Measurements from ENCODE around the gene PTPRD. TPM values are rescaled to one million over a fixed set of nuclear protein-coding genes. Genes with fewer than 3 reads are reported as not detected.

Gene PTPRD
- total and polyA plus RNA-seq, 2 of the 4 experiments (the other 2 are of a cell fraction): 0.07 to 0.18 TPM

GRCh38 chr9:8845808-8846207 lies 1767.0 kb downstream of the PTPRD start:
- ATAC-seq (ENCODE audit: low read depth) (no peak), DNase-seq (no peak)
- H2BK120ac ChIP-seq (ENCODE audit: low read depth, low read length): no peak overlapping the region
- no peaks in the 10 kb centered on the region for H3K27me3 ChIP-seq (ENCODE audit: control insufficient read depth, insufficient read depth, low read length)
- H3K18ac ChIP-seq (ENCODE audit: low read depth, low read length): no peak overlapping the region
- no CpG with 5 or more reads among the region's 3 CpGs for WGBS, 2 experiments (ENCODE audit: extremely low coverage in 2 of 2, insufficient read length in 1 of 2)
- CTCF ChIA-PET: no interaction called here
- H2BK20ac ChIP-seq (ENCODE audit: low read depth, low read length): no peak overlapping the region
- H3K27ac ChIP-seq (ENCODE audit: insufficient read depth, low read length): no peak overlapping the region
- H3K4ac ChIP-seq (ENCODE audit: low read depth, low read length): no peak overlapping the region
- no peak overlapping the region for H3K4me3 ChIP-seq (ENCODE audit: insufficient read depth, low read depth, low read length)
- H3K36me3 ChIP-seq (ENCODE audit: control insufficient read depth, insufficient read depth, low read length): no peaks in the 10 kb centered on the region
- no peak overlapping the region for H2AK9ac ChIP-seq (replicated peaks; ENCODE audit: low read depth, low read length, poor library complexity)
- intact Hi-C loops (cut with micrococcal nuclease): no loop called here
- no peak overlapping the region for H4K5ac ChIP-seq (ENCODE audit: low read depth, low read length)
- H3K4me1 ChIP-seq (ENCODE audit: control insufficient read depth, insufficient read depth, low read length): no peaks in the 10 kb centered on the region
- H3K23ac ChIP-seq (ENCODE audit: low read depth, low read length): no peak overlapping the region
- H4K91ac ChIP-seq (ENCODE audit: insufficient read depth, low read depth, low read length): no peak overlapping the region
- H2AK5ac ChIP-seq (ENCODE audit: low read depth, low read length): no peak overlapping the region
- no peak overlapping the region for H3K14ac ChIP-seq (replicated peaks; ENCODE audit: low read depth, low read length)
- in situ Hi-C loops (cut with MboI; ENCODE audit: low sequenced_read_pairs): no loop called here
- POLR2A ChIA-PET (ENCODE audit: unreplicated experiment): no interaction called here
- no peak overlapping the region for H2AFZ ChIP-seq (replicated peaks; ENCODE audit: low read length, poor library complexity)
- BruUV-seq (replicated peaks): no TSS peak
- no peaks in the 10 kb centered on the region for H3K9me1 ChIP-seq (ENCODE audit: insufficient read depth, low read length)
- no peaks in the 10 kb centered on the region for H4K20me1 ChIP-seq (ENCODE audit: insufficient read depth, low read length)
- H3K9ac ChIP-seq (ENCODE audit: low read depth, low read length): no peak overlapping the region
- no peak overlapping the region for H2BK5ac ChIP-seq (ENCODE audit: low read depth, low read length, poor library complexity, severe bottlenecking)
- TF ChIP-seq NFE2L2 (IDR thresholded peaks at IDR 0.05; ENCODE audit: low read depth, low read length): no peak
- no peak for TF ChIP-seq MXI1 (IDR thresholded peaks at IDR 0.05; ENCODE audit: borderline replicate concordance, low read depth, low read length)
- TF ChIP-seq CHD1 (IDR thresholded peaks at IDR 0.05; ENCODE audit: low read depth, low read length): no peak
- no peak for TF ChIP-seq MAZ (IDR thresholded peaks at IDR 0.05; ENCODE audit: borderline replicate concordance, low read depth, low read length)
- no peak for TF ChIP-seq FOS (IDR thresholded peaks at IDR 0.05; ENCODE audit: low read depth, low read length)
- TF ChIP-seq, protein P1, sequence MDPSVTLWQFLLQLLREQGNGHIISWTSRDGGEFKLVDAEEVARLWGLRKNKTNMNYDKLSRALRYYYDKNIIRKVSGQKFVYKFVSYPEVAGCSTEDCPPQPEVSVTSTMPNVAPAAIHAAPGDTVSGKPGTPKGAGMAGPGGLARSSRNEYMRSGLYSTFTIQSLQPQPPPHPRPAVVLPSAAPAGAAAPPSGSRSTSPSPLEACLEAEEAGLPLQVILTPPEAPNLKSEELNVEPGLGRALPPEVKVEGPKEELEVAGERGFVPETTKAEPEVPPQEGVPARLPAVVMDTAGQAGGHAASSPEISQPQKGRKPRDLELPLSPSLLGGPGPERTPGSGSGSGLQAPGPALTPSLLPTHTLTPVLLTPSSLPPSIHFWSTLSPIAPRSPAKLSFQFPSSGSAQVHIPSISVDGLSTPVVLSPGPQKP (IDR thresholded peaks at IDR 0.05; ENCODE audit: borderline replicate concordance, low read depth, low read length): no peak
- no peak for TF ChIP-seq SMC3 (IDR thresholded peaks at IDR 0.05; ENCODE audit: low read depth, low read length)
- no peak for TF ChIP-seq RAD21 (IDR thresholded peaks at IDR 0.05; ENCODE audit: low read length)
- TF ChIP-seq USF2 (IDR thresholded peaks at IDR 0.05; ENCODE audit: low read depth, low read length): no peak
- no peak for TF ChIP-seq RFX5 (IDR thresholded peaks at IDR 0.05; ENCODE audit: low read depth, low read length)
- TF ChIP-seq MAFK (IDR thresholded peaks at IDR 0.05; ENCODE audit: low read depth, low read length): no peak
- no peak for TF ChIP-seq POLR2A (IDR thresholded peaks at IDR 0.05; ENCODE audit: low read depth, low read length)
- no peak for TF ChIP-seq CEBPB (IDR thresholded peaks at IDR 0.05; ENCODE audit: low read depth, low read length)
- H4K8ac ChIP-seq (ENCODE audit: low read depth in 2 of 2, low read length in 2 of 2): no peak overlapping the region
- no peak overlapping the region for H2BK15ac ChIP-seq (ENCODE audit: low read depth, low read length)
- H3K4me2 ChIP-seq (ENCODE audit: low read depth, low read length): no peak overlapping the region
- H3K9me3 ChIP-seq (ENCODE audit: control insufficient read depth, insufficient read depth, low read length): no peaks in the 10 kb centered on the region
- H3K56ac ChIP-seq (ENCODE audit: extremely low read depth, insufficient read depth, low read length): no peak overlapping the region
- dilution Hi-C loops (cut with HindIII; ENCODE audit: low sequenced_read_pairs, unreplicated experiment): no loop called here
- H3K79me1 ChIP-seq (ENCODE audit: low read depth in 1 of 2, low read length in 2 of 2): no peaks in the 10 kb centered on the region
